Measurements from ENCODE around the gene AMFR.
A peak's percentile ranks its signal among the peaks of the same experiment; 100 is the strongest.

The AMFR gene

GRCh38 chr16:56436258-56436657 is 10.9 kb upstream of the AMFR start:
- H3K36me3 ChIP-seq: peaks cover 81% of the 10 kb centered on the region
- H3K27me3 ChIP-seq (ENCODE audit: insufficient read depth, low read depth, severe bottlenecking): no peaks in the 10 kb centered on the region
- H3K9me3 ChIP-seq (ENCODE audit: severe bottlenecking): no peaks in the 10 kb centered on the region
- no peak overlapping the region for H3K27ac ChIP-seq
- no peak for TF ChIP-seq CTCF (IDR thresholded peaks at IDR 0.05; ENCODE audit: low read depth, low read length)
- no peak for DNase-seq
- no peak overlapping the region for H3K4me3 ChIP-seq (ENCODE audit: low read depth, low read length)

DNA sequence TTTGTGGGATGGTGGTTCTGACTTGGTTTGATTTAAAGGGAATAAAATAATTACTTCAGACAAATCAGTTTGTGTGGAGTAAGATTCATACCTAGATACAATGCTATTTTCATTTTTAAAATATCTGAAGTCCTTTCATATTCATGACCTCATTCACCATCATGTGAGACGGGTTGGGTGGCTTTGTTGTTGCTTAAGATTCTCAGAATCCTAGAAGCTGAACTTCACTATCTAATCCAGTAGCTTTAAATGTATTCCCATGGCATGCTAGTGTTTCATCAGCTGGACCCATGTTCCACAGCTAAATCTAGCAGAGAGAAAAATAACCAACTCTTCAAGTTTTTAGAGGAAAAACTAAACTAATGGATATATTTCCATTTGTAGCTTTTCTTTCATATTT is 2.7 kb upstream of the AMFR start:
- Histone ChIP-seq H3K9me3 (ENCODE audit: severe bottlenecking) (no peaks in the 10 kb centered on the region), H3K36me3 (peaks cover 26% of the 10 kb centered on the region), H3K4me3 (ENCODE audit: low read depth, low read length) (no peak overlapping the region), H3K27me3 (ENCODE audit: insufficient read depth, low read depth, severe bottlenecking) (no peaks in the 10 kb centered on the region), H3K27ac (no peak overlapping the region)
- DNase-seq: no peak
- TF ChIP-seq CTCF (IDR thresholded peaks at IDR 0.05; ENCODE audit: low read depth, low read length): no peak

- H3K9me3 ChIP-seq (ENCODE audit: severe bottlenecking): no peaks in the 10 kb centered on the region
- peaks cover 13% of the 10 kb centered on the region for H3K36me3 ChIP-seq
- H3K27me3 ChIP-seq (ENCODE audit: insufficient read depth, low read depth, severe bottlenecking): no peaks in the 10 kb centered on the region
- TF ChIP-seq CTCF (IDR thresholded peaks at IDR 0.05; ENCODE audit: low read depth, low read length): no peak
- no peak for DNase-seq
- no peak overlapping the region for H3K27ac ChIP-seq
- no peak overlapping the region for H3K4me3 ChIP-seq (ENCODE audit: low read depth, low read length)
Observed at GRCh38 chr16:56426585-56426984, 1.2 kb upstream of the AMFR start.

- no peaks in the 10 kb centered on the region; the same call in 1 of the 2 replicates for H3K36me3 ChIP-seq
- DNase-seq: peak; percentile 36
- H3K9me3 ChIP-seq (ENCODE audit: severe bottlenecking): no peaks in the 10 kb centered on the region
- H3K4me3 ChIP-seq (ENCODE audit: low read depth, low read length): peak overlapping the region; percentile 59
- H3K27ac ChIP-seq: peak overlapping the region; percentile 80
- TF ChIP-seq CTCF (IDR thresholded peaks at IDR 0.05; ENCODE audit: low read depth, low read length): no peak
- no peaks in the 10 kb centered on the region for H3K27me3 ChIP-seq (ENCODE audit: insufficient read depth, low read depth, severe bottlenecking)
Observed at GRCh38 chr16:56424791-56425438, 430 bp downstream of the AMFR start.

DNA sequence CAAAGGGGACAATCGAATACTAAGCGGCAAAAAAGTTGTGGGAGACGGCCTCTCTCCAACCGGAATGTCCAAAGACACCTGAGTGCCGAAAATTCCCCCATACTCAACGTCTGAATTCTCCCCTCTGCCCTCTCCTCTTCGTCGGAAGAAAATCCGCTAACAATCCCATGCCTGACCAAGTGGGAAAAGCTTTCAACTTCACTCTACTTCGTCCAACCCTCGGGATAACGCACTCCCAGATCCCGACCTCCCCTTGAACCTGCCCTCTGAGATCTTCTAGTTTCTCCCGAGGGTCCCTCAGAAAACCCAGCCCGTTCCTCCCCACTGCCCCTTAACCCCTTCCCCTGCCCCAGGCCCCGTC is 961 bp downstream of the AMFR start:
- peak overlapping the region; percentile 59 for H3K4me3 ChIP-seq (ENCODE audit: low read depth, low read length)
- DNase-seq: no peak
- no peak overlapping the region for H3K27ac ChIP-seq
- no peaks in the 10 kb centered on the region for H3K9me3 ChIP-seq (ENCODE audit: severe bottlenecking)
- no peaks in the 10 kb centered on the region; the same call in 1 of the 2 replicates for H3K36me3 ChIP-seq
- TF ChIP-seq CTCF (IDR thresholded peaks at IDR 0.05; ENCODE audit: low read depth, low read length): no peak
- H3K27me3 ChIP-seq (ENCODE audit: insufficient read depth, low read depth, severe bottlenecking): no peaks in the 10 kb centered on the region
